Hematopoietic multipotent progenitor cell (in vitro differentiated cells): ENCODE measurements around the gene ROBO1. TPM values are rescaled to one million over a fixed set of nuclear protein-coding genes. Genes with fewer than 3 reads are reported as not detected.

Experiments used
- DNase-seq, 3 donors: peaks; one replicate each; pipeline ENCODE4 v3.0.0-alpha.2; 2011 to 2015; ENCODE audit warnings: low read depth in 2 of 3, low spot score in 2 of 3
- total RNA-seq: library from RNA; depleted of rRNA; stranded (reverse); fragments of >200 nt; gene quantifications from one replicate; pipeline ENCODE4 v1.2.3, GENCODE V29; 2012

Gene ROBO1
- total RNA-seq, 1 donor = 3.2 TPM

DNA sequence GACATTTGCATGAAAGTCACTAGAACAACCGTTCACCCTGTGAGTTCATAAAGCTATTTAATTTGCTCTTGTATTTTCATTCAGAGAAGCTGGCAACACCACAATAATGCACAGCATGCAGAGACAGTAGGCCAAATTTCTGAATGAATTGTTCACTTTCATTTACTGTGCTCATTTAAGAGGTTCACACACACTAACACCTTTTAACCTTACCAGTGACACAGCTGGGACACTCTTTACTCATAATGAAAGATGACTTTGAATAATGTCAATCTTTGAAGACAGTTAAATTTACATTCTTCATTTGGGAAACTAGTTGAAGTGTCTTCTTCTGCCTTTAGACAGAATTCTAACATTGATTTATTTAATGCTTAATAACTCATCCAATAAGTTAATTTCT is 95.7 kb downstream of the ROBO1 start:
- DNase-seq = no peak

DNA sequence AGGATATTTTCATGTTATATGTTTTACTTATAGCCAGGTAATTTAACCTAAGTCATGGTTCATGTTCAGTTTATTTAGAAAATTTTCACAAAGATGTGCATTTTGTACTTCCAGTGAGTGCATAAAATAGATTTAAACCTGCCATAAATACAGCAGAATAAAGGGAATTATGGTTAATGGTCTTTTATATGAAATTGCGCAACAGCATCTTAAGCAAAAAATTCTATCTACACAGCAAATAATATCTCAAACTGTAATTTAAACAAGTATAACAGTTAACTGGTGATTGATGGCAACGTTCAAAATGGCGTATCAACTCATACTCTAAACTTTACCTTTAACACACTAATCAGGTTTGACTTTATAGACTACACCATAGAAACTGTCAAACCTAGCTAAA is 97.6 kb downstream of the ROBO1 start:
- no peak for DNase-seq

DNA sequence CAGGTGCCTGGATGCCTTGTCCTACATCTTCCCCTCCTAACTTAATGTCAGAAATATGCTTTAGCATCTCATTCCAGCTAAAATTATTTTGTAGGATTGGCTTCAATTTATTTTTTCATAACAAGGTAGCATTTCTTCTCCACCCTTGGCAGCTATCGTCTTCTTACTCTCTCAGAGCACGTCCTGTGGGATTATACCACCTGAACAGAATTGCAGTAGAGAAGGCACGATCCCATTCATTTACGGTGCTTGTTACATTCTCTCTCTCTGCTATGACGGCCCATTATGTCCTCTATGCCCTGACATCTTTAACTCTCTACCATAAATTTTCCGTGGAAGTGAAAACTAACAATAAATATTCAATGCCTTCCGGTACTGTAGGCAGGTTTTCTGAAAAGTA is 103.3 kb downstream of the ROBO1 start:
- DNase-seq = no peak

DNA sequence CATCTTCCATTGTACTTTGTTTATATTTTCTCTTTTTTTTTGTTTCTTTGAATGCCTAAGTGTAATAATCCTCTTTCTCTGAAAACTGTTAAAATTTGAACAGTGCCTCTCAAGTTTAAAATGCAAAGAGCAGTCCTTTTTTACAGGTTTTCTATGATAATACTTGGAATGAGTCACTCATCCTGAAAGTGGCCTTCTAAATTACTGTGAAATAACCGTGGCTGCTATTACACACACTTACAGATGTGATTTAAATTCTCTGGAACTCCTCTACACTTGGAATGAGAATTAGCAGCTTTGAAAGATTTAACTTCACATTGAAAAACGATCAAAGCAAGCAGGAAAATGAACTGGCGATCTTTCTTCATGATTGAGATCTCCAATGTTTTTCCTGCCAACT is 105.9 kb downstream of the ROBO1 start:
- no peak for DNase-seq

DNA sequence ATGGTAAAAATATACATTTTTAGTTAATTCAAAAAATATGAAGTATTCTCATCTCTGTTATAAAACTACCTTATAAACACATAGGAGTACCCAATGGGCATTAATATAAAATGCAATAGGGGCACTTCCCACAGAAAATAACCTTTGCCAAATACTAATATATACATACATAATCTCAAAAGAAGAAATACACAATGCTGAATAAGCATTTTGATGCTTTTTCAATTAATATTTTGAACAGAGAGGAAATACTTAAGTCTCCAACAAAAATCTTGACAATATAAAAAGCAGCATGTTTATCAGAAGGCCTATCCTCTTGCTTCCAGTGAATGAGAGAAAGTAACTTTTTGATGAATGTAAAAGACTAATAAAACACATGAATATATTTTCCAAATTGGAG is 110.7 kb downstream of the ROBO1 start:
- no peak for DNase-seq

DNA sequence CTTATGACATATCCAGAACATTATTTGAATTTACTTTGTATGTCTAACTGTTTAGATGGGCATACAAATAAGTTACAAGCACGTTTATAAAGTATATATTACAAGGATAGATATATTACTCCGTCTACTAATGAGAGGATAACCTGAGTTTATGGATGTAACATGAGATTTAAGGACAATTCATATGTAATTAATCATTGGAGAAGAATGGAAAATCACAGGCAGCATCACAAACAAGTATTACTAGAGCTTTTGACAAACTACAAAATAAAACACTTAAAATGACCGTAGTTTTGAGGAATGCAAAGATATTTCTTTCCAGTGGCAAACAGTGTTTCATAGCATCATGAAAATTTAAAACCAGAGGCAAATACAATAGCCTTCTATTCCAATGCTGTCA is 113.8 kb downstream of the ROBO1 start:
- DNase-seq = no peak

DNA sequence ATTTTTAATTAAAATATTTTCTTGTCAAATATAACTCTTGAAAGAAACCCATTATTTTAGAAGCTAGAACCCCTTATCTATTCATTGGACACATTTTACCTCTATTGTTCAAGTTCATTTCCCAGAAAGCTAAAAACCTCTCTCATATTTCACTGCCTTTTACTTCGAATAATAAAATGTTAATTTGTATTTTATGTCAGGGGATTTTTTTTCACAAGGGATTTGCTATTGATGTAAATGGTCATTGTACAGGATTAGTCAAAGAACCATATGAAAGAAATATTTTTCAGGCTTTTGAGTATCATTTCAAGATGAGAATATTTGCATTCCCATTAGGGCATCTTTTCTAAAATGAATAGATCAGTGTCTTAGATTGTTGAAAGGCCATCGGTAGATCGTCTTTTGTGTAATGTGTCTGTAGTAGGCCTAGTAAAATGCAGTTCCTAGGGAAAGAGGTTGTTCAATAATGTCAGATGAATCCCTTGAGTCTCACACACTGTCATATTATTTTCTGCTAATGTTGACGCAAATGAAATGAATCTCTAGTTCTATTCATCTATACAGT is 114.5 kb downstream of the ROBO1 start:
- DNase-seq = no peak

DNA sequence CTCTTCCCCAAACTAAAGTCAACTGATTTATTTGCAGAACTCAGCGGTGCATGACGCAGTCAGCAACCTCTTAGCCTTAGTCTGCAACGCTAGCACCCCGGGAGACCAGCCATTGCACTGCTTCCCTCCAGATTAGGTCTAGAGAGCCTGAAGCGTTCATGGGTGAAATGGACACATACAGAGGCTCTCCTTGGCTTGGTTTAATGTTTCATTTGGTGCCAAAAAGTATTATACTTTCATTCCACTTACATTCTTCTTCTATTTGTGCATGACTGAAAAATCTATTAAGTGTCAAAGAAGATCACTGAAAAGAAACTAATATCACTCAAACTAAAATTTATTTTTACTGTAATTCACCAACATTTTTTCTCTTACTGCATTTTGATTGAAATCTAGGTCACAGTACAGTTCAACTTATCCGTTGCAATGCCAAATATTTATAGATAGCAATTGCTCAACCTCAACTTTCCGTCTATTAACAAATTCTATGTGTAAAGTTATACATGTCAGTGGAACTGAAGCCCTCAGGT is 116.2 kb downstream of the ROBO1 start:
- no peak for DNase-seq

DNA sequence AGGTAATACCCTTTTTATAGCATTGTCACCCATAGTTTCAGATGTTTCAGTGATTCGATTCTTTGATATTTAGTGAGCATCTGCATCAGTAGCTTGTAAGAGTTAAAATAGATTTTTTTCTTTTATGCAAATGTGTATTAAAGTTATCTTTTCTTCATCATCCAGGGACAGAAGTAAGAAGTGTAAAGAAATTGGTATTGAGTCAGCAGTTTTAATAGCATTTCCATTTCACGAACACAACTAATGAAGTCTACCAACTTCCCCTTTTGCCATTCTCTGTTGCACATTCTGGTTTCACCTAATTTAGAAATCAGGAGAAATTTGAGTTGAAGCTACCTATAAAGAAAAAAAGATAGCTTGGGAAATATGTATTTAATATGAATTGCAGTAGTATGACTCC is 127.9 kb downstream of the ROBO1 start:
- DNase-seq = no peak

DNA sequence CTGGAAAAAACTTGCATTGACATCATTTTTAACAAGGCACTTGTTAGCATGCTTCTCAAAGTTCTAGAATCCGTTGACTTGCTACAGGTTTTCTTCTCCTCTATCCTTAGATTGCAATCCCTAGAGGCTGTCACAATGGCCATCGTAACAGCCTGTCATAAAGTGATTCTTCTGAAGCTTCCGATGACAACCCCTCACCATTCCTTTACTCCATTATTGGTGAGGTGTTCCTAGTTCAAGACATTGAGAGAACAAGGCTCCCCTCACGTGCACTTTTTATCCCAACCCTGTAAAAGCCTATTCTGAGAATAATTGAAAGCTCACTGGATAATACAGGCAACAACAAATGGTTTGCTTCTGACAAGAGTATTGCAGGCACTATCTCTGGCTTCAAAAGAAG is 131.4 kb downstream of the ROBO1 start:
- DNase-seq = no peak

DNA sequence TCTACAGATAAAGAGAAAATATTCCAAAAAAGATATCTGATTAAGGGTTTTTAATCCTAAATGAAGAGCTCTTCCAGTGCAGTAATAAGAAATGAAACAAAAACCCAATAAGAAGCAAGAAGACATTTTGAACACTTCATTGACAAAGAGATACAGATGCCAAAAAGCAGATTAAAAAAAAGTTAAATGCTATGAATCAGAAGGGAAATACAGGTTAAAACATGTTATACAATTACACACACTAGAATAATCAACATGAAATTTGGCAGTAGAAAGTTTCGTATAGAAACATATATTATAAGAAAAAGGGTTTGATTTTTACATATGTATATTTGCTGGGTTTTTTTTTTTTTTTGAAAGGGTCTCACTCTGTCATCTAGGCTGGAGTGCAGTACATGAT is 135.0 kb downstream of the ROBO1 start:
- no peak for DNase-seq

DNA sequence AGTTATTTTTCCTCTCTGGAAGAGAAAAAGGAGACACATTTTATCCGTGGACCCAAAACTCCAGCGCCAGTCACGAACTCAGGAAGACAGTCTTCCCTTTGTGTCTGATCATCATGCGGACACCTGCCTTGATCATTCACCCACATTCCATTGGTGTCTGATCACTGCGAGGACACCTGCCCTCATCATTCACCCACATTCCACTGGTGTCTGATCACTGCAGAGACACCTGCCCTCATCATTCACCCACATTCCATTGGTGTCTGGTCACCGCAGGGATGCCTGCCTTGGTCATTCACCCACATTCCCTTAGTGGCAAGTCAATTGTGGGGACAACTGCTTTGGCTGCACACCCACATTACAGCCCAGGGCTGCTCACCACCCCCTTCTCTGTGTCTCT is 148.9 kb downstream of the ROBO1 start:
- no peak for DNase-seq

DNA sequence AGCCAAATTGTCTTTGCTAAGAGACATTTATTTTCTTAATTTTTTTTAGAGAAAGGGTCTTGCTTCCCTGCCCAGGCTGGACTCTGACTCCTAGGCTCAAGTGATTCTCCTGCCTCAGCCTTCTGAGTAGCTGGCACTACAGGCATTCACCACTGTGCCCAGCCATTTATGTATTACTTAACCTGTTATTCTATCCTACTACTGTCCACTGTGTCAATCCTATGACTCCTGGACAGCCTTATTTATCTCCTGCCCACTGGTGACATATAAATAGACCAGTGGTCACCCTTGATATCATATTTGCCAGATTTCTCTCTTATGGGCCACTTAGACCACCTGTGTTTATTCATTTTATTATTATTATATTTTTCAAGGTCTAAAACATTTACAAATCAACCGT is 161.4 kb downstream of the ROBO1 start:
- no peak for DNase-seq

DNA sequence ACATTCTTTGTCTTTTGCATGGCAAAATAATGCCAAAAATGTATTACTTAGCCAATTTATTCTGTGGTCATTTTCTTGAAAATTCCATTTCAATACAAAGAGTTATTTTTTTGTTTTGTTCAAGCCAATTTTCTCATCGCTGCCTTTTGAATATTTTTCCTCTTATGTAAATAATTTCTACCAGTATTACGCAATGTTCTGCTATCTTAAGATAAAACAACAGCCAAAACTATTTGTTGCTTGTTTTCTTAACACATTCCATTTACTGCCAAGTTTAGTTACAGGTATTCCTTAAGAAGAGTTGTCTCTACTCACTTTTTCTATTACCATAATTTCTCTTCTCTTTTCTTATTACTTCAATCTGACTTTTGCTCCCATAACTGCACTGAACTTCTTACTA is 163.1 kb downstream of the ROBO1 start:
- DNase-seq = no peak

DNA sequence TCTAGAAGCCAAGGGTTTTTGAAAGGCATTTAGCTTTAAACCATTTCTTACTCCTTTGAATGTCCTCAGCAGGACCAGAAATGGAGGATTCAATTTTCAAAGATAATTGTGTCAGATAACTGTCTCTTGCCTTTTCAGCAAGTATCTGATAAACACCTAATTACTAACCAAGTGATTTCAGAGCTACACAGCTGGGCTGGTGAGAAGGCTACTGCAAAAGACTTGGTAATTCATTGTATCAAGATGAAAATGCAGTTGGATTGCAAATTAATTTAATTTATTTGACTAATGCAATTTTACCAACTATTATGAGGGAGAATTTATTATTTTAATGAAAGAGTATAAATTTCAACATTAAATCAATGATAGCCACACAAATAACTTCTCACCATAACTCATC is 165.4 kb downstream of the ROBO1 start:
- no peak for DNase-seq

DNA sequence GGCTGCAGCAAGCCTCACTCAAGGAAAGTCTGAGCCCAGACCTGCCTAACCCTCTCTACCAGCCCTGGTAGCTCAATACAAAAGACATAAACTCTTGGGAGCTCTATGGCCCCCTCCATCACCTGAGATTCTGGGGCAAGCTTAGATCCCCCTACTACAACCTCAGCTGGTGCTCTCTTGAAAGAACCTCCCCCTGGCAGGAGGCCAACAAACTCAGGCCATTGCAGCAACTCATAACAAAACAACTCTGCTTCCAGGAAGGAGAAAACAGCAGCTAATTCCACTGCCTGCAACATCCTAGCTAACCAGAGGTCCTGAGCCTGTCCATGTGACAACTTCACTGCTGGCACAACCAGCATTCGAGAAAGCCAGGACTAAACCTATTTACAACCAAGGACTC is 169.2 kb downstream of the ROBO1 start:
- no peak for DNase-seq

DNA sequence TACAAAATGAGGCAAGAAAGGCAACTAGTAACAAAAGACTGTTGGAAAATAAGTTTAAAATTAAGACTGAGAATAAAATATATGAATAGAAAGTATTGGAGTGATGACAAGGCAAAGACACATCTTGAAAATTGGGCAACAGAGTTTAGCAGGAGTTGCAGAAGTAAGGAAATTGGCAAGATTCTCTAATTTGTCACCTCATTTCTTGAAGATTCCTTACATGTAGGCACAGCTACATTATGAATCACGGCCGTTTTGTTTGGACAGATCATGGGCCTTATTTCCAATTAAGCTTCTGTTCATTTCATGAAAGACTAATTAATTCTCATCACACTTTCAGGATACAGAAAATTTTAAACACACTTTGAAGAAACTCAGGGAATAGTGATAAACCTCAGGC is 170.1 kb downstream of the ROBO1 start:
- DNase-seq = no peak

DNA sequence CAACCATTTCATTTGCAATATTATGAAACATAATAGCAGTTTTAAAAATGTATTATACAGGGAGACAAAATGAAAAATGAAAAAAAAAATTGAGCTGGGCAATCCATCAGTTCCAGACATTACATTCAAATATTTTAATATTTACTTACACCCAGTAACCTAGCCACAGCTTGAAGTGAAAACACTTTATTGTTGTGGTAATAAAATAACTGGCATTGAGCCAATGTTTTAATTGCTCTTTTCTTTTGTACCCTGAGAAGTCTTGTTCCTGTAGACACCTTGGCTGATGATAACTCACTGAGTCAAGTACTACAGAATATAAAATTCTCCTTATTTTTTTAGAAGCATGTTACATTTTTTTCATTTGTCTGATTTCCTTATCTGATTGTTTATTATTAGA is 180.6 kb downstream of the ROBO1 start:
- DNase-seq = no peak

DNA sequence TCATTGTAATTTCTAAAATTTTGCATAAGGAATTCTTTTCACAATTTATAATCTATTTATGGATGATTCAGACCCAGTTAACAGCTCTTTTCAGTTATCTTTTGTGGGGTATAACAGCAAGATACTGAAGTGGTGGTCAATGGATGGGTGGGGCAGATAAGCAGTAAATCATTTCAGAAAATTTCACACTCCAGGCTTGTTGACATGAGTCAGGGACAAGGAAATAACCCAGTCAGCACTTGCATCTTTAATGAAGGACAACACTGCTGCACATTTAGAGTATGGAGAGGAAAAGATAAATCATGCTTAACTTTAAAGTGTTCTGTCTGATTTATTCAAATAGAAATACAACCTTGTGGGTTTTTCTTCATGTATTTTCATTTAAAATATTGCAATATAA is 181.6 kb downstream of the ROBO1 start:
- DNase-seq = no peak

DNA sequence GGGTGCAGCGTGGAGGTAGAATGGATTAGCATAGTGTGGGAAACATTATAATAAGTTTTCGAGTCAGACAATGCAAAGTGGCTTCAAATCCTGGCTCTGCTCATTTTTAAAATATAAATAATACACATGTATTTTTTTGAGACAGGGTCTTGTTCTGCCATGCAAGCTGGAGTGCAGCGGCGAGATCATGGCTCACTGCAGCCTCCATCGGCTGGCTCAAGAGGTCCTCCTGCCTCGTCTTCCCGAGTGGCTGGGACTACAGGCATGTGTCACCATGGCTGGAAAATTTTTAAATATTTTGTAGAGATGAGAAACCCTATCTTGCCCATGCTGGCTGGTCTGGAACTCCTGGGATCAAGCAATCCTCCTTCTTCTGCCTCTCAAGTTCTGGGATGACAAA is 194.9 kb downstream of the ROBO1 start:
- no peak for DNase-seq

DNA sequence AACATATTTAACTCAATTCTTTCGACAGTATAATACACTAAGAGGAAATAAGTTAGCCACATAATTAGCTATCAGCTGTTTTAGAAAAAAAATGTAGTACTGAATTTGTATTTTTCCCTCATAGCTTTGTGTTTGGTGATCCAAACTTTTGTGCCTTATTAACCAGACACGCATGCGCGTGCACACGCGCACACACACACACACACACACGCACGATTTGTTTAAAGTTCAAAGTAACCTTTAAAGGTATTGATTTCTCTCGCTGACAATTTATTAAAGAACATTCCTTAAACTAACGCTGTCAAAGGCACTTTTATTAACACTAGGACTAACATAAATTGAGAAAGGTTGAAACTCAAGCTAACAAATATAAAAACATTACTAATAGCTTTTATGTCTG is 198.9 kb downstream of the ROBO1 start:
- DNase-seq = no peak

DNA sequence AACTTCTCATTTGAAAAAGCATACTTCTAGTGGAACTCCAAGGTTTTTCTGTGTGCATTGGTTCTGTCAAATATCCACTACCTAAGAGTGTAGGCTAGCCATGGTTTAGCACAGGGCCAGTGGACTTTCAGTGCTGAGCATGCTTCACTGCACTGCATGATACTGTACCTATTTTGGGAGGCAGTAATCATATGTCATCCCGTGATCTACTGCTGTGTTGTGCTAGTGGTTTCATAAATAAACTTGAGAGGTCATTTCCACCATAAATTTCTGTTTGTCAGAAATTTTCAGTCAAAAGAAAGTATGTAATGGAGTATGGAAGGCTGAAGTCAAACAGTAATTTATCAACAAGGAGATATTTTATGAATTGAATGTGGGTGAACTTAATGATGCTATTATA is 203.6 kb downstream of the ROBO1 start:
- DNase-seq = no peak

DNA sequence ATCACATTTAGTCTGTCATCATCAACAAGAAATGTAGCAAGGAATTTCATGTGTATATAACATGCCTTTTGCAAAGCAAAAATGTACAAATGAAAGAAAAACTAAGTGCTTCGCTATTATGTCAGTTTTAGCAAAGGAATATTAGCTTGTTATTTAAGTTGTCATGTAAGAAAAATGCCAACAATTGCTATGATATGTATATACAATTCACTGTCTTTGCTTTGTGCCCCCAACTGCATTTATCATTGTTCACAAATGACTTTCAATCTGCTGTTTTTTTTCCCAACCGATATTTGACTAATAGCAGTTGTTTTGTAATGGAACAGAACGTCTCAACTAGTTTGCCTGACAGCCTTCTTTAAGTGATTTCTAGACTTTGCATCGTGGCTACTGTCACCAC is 207.1 kb downstream of the ROBO1 start:
- DNase-seq = no peak
